22Rv1 (cell line): ENCODE results near the gene CSF2RB.
A peak's percentile ranks its signal among the peaks of the same experiment; 100 is the strongest.

ENCODE experiments used
- H3K27ac ChIP-seq: fragments of 450-650 bp; 2 replicates; pipeline ENCODE4 v1.5.1; 2017
- CTCF ChIP-seq: fragments of 450-650 bp; IDR thresholded peaks from 2 replicates; pipeline ENCODE4 v1.5.1; 2017; ENCODE audit warnings: mild to moderate bottlenecking
- ZFX ChIP-seq: fragments of 450-650 bp; IDR thresholded peaks from 2 replicates; pipeline ENCODE4 v1.6.1; 2017; ENCODE audit warnings: antibody characterized with exemption, borderline replicate concordance

CSF2RB gene

GRCh38 chr22:36971341-36972125 is 58.1 kb downstream of the CSF2RB start:
- H3K27ac ChIP-seq, result no peak overlapping the region
- TF ChIP-seq CTCF (no peak), ZFX (no peak)

GRCh38 chr22:36976606-36977005 is 63.2 kb downstream of the CSF2RB start:
- no peak overlapping the region for H3K27ac ChIP-seq
- TF ChIP-seq ZFX, result no peak
- no peak for TF ChIP-seq CTCF

GRCh38 chr22:36977401-36977861 is 64.0 kb downstream of the CSF2RB start:
- H3K27ac ChIP-seq, result no peak overlapping the region
- no peak for TF ChIP-seq CTCF
- TF ChIP-seq ZFX, result no peak

GRCh38 chr22:36977947-36978660 is 64.7 kb downstream of the CSF2RB start:
- H3K27ac ChIP-seq, result no peak overlapping the region
- TF ChIP-seq ZFX (no peak), CTCF (peak; percentile 95)

- no peak for TF ChIP-seq ZFX
- no peak for TF ChIP-seq CTCF
- H3K27ac ChIP-seq, result no peak overlapping the region
These were observed 65.8 kb downstream of the CSF2RB start for GRCh38 chr22:36979016-36979910.

GRCh38 chr22:36981247-36981775 is 67.9 kb downstream of the CSF2RB start:
- no peak overlapping the region for H3K27ac ChIP-seq
- TF ChIP-seq ZFX (no peak), CTCF (no peak)
